Measurements from ENCODE around the gene FEM1A. TPM values are rescaled to one million over a fixed set of nuclear protein-coding genes. Genes with fewer than 3 reads are reported as not detected.

FEM1A gene
- total RNA-seq, 1 experiment from 2014 or later = 13.4 TPM

DNA sequence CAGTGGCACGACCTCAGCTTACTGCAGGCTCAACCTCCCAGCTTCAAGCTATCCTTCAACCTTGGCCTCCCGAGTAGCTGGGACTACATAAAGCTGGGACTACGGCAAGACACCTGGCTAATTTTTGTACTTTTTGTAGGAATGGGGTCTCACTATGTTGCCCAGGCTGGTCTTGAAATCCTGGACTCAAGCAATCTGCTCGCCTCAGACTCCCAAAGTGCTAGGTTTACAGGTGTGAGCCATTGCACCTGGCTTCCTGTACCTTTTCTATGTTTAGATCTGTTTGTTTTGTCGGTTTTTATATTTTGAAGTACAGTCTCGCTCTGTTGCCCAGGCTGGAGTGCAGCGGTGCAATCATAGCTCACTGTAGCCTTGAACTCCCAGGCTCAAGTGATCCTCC is 57.5 kb downstream of the FEM1A start:
- POLR2A ChIA-PET = no interaction called here
- Mint-ChIP-seq H3K36me3 (ENCODE audit: insufficient read depth, unreplicated experiment) (peaks cover 34% of the 10 kb centered on the region), H3K27ac (ENCODE audit: unreplicated experiment) (no peak overlapping the region), H3K9me3 (ENCODE audit: unreplicated experiment) (no peaks in the 10 kb centered on the region), H3K4me1 (ENCODE audit: low read depth, unreplicated experiment) (no peaks in the 10 kb centered on the region), H3K27me3 (ENCODE audit: insufficient read depth, unreplicated experiment) (no peaks in the 10 kb centered on the region), H3K4me3 (ENCODE audit: unreplicated experiment) (no peak overlapping the region)
- DNase-seq = no peak
- no peaks in the 10 kb centered on the region for H3K27me3 ChIP-seq (replicated peaks; ENCODE audit: control insufficient read depth, insufficient read depth, low read length)
- H3K9me3 ChIP-seq = no peaks in the 10 kb centered on the region
- CTCF ChIA-PET = no interaction called here
- TF ChIP-seq, protein P1, sequence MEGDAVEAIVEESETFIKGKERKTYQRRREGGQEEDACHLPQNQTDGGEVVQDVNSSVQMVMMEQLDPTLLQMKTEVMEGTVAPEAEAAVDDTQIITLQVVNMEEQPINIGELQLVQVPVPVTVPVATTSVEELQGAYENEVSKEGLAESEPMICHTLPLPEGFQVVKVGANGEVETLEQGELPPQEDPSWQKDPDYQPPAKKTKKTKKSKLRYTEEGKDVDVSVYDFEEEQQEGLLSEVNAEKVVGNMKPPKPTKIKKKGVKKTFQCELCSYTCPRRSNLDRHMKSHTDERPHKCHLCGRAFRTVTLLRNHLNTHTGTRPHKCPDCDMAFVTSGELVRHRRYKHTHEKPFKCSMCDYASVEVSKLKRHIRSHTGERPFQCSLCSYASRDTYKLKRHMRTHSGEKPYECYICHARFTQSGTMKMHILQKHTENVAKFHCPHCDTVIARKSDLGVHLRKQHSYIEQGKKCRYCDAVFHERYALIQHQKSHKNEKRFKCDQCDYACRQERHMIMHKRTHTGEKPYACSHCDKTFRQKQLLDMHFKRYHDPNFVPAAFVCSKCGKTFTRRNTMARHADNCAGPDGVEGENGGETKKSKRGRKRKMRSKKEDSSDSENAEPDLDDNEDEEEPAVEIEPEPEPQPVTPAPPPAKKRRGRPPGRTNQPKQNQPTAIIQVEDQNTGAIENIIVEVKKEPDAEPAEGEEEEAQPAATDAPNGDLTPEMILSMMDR (IDR thresholded peaks at IDR 0.05; ENCODE audit: insufficient read depth in 1 of 2, low read depth in 1 of 2, low read length in 1 of 2, severe bottlenecking in 1 of 2, unreplicated experiment in 1 of 2) = no peak
- BruUV-seq (replicated peaks) = no TSS peak
- H3K36me3 ChIP-seq (ENCODE audit: control insufficient read depth, insufficient read depth, low read length) = peaks cover 6% of the 10 kb centered on the region; the same call in 1 of the 2 replicates
- H3K4me3 ChIP-seq (ENCODE audit: low read depth, low read length) = no peak overlapping the region
- no peaks in the 10 kb centered on the region for H3K4me1 ChIP-seq
- intact Hi-C loops (cut with micrococcal nuclease; ENCODE audit: unreplicated experiment) = no loop called here

Small RNA genes within 50 kb of the gene (microRNA-seq; reads per million reads assigned to microRNA genes)
- 3.0 reads per million, percentile 19 among the genes with 10 or more reads in this experiment for gene MIR7-3

Other genes starting within 250 kb of the FEM1A start
- gene SEMA6B, start 232.1 kb upstream of the FEM1A start, total RNA-seq (2022) = 0.39 and 0.44 TPM in 2 replicates
- gene TNFAIP8L1, start 152.2 kb upstream of the FEM1A start, total RNA-seq (2022) = 19.6 and 21.8 TPM in 2 replicates
- 106 and 109 TPM in 2 replicates for gene MYDGF, start 121.4 kb upstream of the FEM1A start, total RNA-seq (2022)
- 63.2 and 71.4 TPM in 2 replicates for gene DPP9, start 67.9 kb upstream of the FEM1A start, total RNA-seq (2022)
- gene TICAM1, start 40.0 kb downstream of the FEM1A start, total RNA-seq (2022) = 6.0 and 7.5 TPM in 2 replicates
- 60.2 and 63.8 TPM in 2 replicates for gene PLIN3, start 75.9 kb downstream of the FEM1A start, total RNA-seq (2022)
- not detected in 2 replicates for gene ARRDC5, start 111.2 kb downstream of the FEM1A start, total RNA-seq (2022)
- 47.6 and 54.6 TPM in 2 replicates for gene UHRF1, start 117.8 kb downstream of the FEM1A start, total RNA-seq (2022)
- gene KDM4B, start 177.4 kb downstream of the FEM1A start, total RNA-seq (2022) = 27.4 and 30.9 TPM in 2 replicates